Measurements from ENCODE around the gene TPH2. TPM values are rescaled to one million over a fixed set of nuclear protein-coding genes. Genes with fewer than 3 reads are reported as not detected.

Gene TPH2
- total RNA-seq, 2 experiments from 2014 or later = not detected

DNA sequence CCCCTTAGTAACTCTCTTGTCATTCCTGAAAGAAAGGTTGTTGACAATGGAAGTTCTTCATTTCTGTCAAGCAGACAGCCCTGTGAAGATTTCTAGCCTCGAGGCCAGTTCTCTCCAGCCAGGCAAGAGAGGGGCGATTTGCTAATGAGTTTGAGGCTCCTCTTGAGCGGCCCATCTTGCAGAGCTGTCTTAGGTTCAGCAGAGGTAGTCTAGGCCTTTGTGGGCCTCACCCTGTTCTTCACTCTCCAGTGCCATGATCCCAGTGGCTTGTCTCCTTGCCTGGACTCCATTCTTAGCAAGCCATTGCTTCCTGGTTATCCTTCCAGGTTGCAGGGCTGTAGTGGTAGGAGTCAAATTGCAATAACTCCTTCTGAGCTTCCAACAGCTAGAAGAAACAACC is 9.7 kb downstream of the TPH2 start:
- CTCF ChIA-PET = no interaction called here
- ATAC-seq (no peak), DNase-seq (no peak)
- no peaks in the 10 kb centered on the region for H3K4me1 Mint-ChIP-seq
- H3K27ac Mint-ChIP-seq = no peak overlapping the region
- H3K27me3 Mint-ChIP-seq = peaks cover 50% of the 10 kb centered on the region
- no peak overlapping the region for H3K4me3 Mint-ChIP-seq
- H3K36me3 Mint-ChIP-seq = no peaks in the 10 kb centered on the region
- H3K9me3 Mint-ChIP-seq (ENCODE audit: low read depth) = no peaks in the 10 kb centered on the region

DNA sequence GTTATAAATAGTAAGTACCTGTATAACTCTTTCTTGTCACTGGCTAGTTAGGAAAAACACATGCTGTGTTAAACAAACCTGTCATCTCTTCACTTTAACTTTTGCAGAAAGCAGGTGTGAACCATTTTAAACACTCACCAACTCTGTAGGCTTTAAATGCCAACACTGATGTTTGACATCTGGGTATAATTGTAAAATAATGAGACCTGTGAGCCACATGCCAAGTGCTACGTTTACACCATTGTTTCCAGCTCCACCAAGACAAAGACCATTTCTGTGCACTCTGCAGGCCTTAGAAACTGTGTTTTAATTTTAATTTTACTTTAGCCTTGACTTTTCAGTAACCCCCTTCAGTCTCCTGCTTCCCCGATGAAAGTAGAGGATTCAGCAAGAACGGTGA is 11.0 kb downstream of the TPH2 start:
- no peaks in the 10 kb centered on the region for H3K9me3 Mint-ChIP-seq (ENCODE audit: low read depth)
- H3K4me1 Mint-ChIP-seq = no peaks in the 10 kb centered on the region
- H3K27me3 Mint-ChIP-seq = peaks cover 49% of the 10 kb centered on the region
- DNase-seq (no peak), ATAC-seq (no peak)
- CTCF ChIA-PET = no interaction called here
- no peak overlapping the region for H3K27ac Mint-ChIP-seq
- H3K4me3 Mint-ChIP-seq = no peak overlapping the region
- no peaks in the 10 kb centered on the region for H3K36me3 Mint-ChIP-seq

DNA sequence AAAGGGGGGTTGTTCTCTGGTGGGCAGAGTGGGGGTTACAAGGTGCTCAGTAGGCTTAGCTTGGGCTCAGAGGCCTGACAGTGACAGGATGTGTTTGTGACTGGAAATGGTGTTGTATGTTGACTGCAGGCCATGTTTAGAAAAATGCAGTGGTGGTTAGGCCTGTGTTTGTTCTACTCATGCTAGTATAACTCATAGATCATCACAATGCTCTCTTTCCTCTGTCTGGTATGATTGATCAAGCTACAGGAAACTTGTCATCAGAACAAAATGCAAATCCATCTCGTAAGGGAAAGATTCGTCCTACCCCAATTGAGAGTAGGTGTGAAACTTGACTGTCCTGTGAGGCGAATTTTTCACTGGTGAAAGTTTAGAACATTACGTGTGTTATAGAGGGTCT is 11.8 kb downstream of the TPH2 start:
- H3K36me3 Mint-ChIP-seq = no peaks in the 10 kb centered on the region
- no peak overlapping the region for H3K27ac Mint-ChIP-seq
- no peak overlapping the region for H3K4me3 Mint-ChIP-seq
- H3K27me3 Mint-ChIP-seq = peaks cover 48% of the 10 kb centered on the region
- no peaks in the 10 kb centered on the region for H3K4me1 Mint-ChIP-seq
- CTCF ChIA-PET = no interaction called here
- ATAC-seq (no peak), DNase-seq (no peak)
- H3K9me3 Mint-ChIP-seq (ENCODE audit: low read depth) = no peaks in the 10 kb centered on the region

DNA sequence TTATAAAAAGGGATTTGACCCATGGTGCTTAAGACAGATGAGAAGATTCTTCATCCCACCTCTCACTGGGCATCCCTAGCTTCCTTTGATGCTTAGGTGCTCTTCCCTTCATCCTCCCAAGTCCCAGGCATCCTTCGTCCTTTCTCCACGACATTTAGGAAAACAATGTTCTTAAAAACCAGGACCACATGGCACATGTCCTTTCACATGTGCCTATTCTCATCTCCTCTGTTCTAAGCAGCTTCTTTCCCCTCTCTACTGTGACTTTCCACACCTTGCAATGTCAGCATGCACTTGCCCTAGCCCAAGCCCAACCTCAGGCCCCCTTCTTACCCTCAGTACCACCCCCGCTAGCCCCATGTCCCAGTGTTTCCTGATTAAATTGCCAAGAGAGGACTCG is 12.2 kb downstream of the TPH2 start:
- peaks cover 46% of the 10 kb centered on the region for H3K27me3 Mint-ChIP-seq
- no peak overlapping the region for H3K4me3 Mint-ChIP-seq

DNA sequence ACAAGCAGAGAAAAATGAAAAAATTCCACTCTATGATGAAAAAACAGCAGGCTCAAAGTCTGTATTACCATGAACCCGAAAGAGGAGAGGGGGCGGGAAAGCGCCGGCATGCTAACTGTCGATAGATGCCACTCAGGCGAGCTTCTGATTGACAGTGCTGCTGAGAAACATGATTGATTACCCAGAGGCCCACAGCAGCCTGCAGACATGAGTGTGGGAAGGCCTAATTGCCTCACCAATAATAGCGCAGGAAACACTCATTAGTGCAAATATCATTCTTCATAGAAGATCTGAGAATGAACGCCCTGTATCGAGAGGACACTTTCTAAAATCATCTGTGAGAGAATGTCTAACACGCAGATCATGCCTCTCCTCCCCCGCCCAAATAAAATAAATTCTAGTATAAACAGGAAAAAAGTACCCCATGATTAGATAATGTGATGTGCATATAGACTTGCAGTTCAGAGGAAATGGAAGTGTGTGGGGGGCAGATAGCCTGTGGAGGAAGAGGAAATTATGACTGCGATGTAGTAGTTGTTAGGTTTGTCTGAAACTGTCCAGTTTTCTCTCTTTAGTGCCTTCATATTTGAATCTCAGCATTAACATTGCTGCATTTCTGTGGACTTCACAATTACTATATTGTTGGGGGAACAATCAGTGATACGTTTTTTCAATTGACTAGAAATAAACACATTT is 15.6 kb downstream of the TPH2 start:
- no peaks in the 10 kb centered on the region for H3K36me3 Mint-ChIP-seq
- H3K27me3 Mint-ChIP-seq = peaks cover 28% of the 10 kb centered on the region
- H3K9me3 Mint-ChIP-seq (ENCODE audit: low read depth) = no peaks in the 10 kb centered on the region
- ATAC-seq (no peak), DNase-seq (no peak)
- H3K4me1 Mint-ChIP-seq = no peaks in the 10 kb centered on the region
- CTCF ChIA-PET = no interaction called here
- no peak overlapping the region for H3K27ac Mint-ChIP-seq
- H3K4me3 Mint-ChIP-seq = no peak overlapping the region

More for the DNA sequence above, 12.2 kb downstream of the TPH2 start:
- CTCF ChIA-PET = no interaction called here
- ATAC-seq = no peak
- H3K4me1 Mint-ChIP-seq = no peaks in the 10 kb centered on the region
- DNase-seq = no peak
- H3K36me3 Mint-ChIP-seq = no peaks in the 10 kb centered on the region
- no peaks in the 10 kb centered on the region for H3K9me3 Mint-ChIP-seq (ENCODE audit: low read depth)
- H3K27ac Mint-ChIP-seq = no peak overlapping the region

DNA sequence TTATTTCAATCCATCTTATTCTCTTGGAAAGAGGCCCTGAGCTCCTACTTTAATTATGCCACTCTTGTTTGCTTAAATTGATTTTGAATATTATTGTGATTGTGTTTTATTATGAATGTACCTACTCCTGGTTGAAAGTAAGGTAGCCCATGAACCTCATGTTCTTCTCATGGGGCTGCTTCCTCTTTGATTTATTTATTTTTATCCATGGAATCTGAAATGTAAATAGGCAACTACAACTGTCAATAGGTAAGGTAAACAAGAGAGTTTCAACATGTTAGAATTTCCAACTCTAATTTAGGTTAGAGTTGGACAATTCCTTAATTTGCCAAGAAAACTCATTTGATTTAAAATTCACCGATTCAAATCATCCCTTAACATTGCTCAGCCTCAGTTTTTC is 16.2 kb downstream of the TPH2 start:
- Mint-ChIP-seq H3K9me3 (ENCODE audit: low read depth) (no peaks in the 10 kb centered on the region), H3K4me3 (no peak overlapping the region), H3K4me1 (no peaks in the 10 kb centered on the region), H3K27ac (no peak overlapping the region), H3K36me3 (no peaks in the 10 kb centered on the region), H3K27me3 (peaks cover 27% of the 10 kb centered on the region)
- no peak for ATAC-seq
- no peak for DNase-seq
- CTCF ChIA-PET = no interaction called here

DNA sequence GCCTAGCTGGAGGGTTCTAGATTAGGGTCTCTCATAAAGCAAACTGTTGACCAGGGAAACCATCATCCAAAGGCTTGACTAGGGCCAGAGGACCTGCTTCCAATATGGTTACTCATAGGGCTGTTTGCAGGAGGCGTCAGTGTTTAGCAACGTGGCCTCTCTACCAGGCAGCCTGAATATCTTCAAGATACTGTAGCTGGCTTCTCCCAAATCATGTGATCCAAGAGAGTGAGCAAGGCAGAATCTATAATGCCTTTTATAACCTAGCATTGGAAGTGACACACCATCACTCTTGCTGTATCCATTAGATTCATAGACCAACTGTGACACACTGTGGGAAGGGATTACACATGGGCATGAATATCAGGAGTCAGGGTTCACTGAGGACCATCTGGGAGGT is 17.3 kb downstream of the TPH2 start:
- DNase-seq (no peak), ATAC-seq (no peak)
- Mint-ChIP-seq H3K27ac (no peak overlapping the region), H3K9me3 (ENCODE audit: low read depth) (no peaks in the 10 kb centered on the region), H3K4me3 (no peak overlapping the region), H3K27me3 (peaks cover 31% of the 10 kb centered on the region), H3K36me3 (no peaks in the 10 kb centered on the region), H3K4me1 (no peaks in the 10 kb centered on the region)
- CTCF ChIA-PET = no interaction called here

DNA sequence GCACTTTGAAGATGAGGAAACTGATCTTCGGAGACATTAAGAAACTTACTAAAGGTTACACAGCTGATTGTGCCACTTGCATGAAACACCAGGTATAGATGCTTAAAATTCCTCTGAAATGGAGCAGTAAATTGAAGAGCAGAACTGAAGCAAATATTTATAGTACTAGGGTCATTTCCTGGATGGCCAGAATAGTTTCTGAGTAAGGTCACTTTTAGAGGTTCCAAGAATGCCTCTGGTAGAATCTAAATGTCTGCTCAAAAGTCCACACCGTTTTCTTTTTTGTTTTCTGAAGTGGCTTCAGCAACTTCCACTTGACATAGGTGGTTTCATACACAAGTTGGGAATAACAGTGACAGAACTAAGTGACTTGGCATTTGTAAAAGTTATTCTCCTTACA is 19.4 kb downstream of the TPH2 start:
- Mint-ChIP-seq H3K9me3 (ENCODE audit: low read depth) (no peaks in the 10 kb centered on the region), H3K4me3 (no peak overlapping the region), H3K27ac (no peak overlapping the region), H3K36me3 (no peaks in the 10 kb centered on the region), H3K27me3 (peaks cover 37% of the 10 kb centered on the region), H3K4me1 (no peaks in the 10 kb centered on the region)
- ATAC-seq (no peak), DNase-seq (no peak)
- CTCF ChIA-PET = no interaction called here

DNA sequence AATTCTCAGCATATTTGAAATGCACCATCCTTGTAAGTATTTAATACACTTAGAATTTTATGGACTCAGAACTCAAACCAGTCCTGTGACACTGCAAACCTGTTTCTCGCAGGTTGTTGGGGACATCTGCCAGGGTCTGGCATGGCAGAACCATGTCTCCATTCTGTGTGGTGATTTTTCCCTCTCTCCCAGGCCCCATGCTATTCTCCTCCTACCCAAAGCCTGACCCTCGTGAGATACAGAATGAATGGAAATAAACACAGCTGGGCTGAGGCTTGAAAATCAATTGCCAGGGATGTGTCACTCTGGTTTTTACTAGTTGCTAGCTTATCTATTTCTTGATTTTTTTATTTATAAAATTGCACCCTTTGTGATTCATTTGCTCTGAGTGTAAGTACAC is 19.8 kb downstream of the TPH2 start:
- H3K4me1 Mint-ChIP-seq = no peaks in the 10 kb centered on the region
- ATAC-seq (no peak), DNase-seq (no peak)
- no peak overlapping the region for H3K27ac Mint-ChIP-seq
- H3K4me3 Mint-ChIP-seq = no peak overlapping the region
- H3K9me3 Mint-ChIP-seq (ENCODE audit: low read depth) = no peaks in the 10 kb centered on the region
- no peaks in the 10 kb centered on the region for H3K36me3 Mint-ChIP-seq
- H3K27me3 Mint-ChIP-seq = peaks cover 37% of the 10 kb centered on the region
- CTCF ChIA-PET = no interaction called here

DNA sequence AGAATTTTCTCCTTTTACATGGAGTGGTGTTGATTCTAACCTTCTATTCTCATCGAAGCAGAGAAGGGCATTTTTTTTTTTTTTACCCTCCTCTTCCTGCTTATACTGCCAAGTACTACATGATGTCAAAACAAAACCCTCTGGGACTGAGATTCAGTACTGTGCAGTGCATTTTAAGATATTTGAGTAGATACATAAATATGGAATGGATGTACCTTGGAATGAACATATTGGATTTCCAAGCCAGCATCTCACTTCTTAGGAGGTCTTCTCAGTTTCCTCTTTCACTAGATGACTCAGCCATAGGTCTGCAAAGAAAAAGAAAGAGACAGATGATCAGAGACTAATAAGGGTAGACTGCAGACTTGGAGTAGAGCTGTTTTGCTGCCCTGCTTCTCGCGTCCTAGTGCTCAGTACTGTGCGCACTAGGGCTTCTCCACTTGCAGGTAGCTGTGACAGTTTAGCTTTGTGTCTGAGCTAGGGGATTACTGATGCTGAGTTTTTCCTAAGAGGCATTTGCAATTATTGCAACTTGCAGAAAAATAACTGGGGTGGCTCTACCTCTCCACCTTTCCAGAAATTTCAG is 20.4 kb downstream of the TPH2 start:
- CTCF ChIA-PET = interaction anchor here (0.5 kb wide), 1 partner anchor 20 kb away, joined by 3 read pairs; the partner anchor contains the start of gene TPH2
- H3K27ac Mint-ChIP-seq = no peak overlapping the region
- no peak overlapping the region for H3K4me3 Mint-ChIP-seq

DNA sequence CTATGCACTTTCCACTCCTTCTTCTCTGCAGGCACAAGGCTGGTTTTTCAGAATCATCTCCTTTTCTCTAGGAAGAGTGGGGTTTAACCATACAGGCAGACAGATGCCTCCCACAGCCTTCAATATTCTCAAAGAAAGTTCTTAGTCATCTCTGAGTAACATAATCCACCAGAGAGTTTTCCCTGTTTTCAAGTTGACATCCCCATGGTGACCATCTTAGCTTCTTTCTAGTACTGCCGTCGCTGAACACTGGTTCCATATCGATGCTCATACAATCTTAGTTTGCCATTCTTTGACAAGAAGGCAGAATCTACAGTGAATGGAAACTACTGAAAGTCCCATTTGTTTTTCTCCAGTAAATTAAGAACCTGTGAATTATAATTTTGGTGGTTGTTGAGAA is 28.6 kb downstream of the TPH2 start:
- H3K9me3 Mint-ChIP-seq (ENCODE audit: low read depth) = no peaks in the 10 kb centered on the region
- CTCF ChIA-PET = no interaction called here
- ATAC-seq (no peak), DNase-seq (no peak)
- H3K4me3 Mint-ChIP-seq = no peak overlapping the region
- H3K27ac Mint-ChIP-seq = no peak overlapping the region
- no peaks in the 10 kb centered on the region for H3K4me1 Mint-ChIP-seq
- H3K27me3 Mint-ChIP-seq = peaks cover 20% of the 10 kb centered on the region
- no peaks in the 10 kb centered on the region for H3K36me3 Mint-ChIP-seq

More for the DNA sequence above, 20.4 kb downstream of the TPH2 start:
- DNase-seq = no peak
- H3K36me3 Mint-ChIP-seq = no peaks in the 10 kb centered on the region
- H3K4me1 Mint-ChIP-seq = no peaks in the 10 kb centered on the region
- no peak for ATAC-seq
- no peaks in the 10 kb centered on the region for H3K9me3 Mint-ChIP-seq (ENCODE audit: low read depth)
- peaks cover 35% of the 10 kb centered on the region for H3K27me3 Mint-ChIP-seq

DNA sequence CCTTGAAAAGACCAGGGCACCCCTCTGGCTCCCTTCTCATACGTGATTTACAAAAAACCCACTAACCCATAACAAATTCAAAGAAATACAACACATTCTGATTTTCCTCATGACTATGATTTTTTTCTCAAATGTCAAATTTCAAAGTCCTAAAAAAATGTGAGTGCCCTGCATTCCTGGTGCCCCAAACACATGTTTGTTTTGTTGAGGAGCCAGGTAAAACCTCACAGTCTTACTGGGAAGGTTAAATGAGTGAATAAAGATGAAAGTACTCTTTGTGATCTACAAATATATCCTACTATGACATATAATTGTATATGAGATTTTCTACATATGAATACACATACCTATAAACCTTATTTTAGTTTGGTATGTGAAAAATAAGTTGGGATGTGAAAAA is 30.7 kb downstream of the TPH2 start:
- ATAC-seq (no peak), DNase-seq (no peak)
- H3K9me3 Mint-ChIP-seq (ENCODE audit: low read depth) = no peaks in the 10 kb centered on the region
- peaks cover 6% of the 10 kb centered on the region for H3K4me1 Mint-ChIP-seq
- no peaks in the 10 kb centered on the region for H3K36me3 Mint-ChIP-seq
- CTCF ChIA-PET = no interaction called here
- H3K27ac Mint-ChIP-seq = no peak overlapping the region
- peaks cover 18% of the 10 kb centered on the region for H3K27me3 Mint-ChIP-seq
- H3K4me3 Mint-ChIP-seq = no peak overlapping the region

DNA sequence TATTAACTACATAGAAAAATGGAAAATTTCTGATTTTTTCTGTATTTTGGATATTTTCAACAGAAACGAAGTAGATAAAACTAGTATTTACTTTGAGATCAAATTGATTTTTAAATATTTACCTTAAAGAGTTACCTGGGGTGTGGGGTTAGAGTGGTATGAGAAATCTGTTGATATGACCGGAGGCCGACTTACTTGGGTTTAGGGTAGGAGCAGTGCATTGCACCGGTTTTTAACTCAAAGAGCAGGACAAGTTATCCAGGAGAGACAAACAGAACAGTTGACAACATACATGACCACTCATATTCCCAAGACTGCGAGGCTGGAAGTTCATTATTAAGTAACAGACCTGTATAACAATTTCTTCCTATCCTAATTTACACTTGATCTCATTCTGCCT is 31.4 kb downstream of the TPH2 start:
- H3K36me3 Mint-ChIP-seq = no peaks in the 10 kb centered on the region

DNA sequence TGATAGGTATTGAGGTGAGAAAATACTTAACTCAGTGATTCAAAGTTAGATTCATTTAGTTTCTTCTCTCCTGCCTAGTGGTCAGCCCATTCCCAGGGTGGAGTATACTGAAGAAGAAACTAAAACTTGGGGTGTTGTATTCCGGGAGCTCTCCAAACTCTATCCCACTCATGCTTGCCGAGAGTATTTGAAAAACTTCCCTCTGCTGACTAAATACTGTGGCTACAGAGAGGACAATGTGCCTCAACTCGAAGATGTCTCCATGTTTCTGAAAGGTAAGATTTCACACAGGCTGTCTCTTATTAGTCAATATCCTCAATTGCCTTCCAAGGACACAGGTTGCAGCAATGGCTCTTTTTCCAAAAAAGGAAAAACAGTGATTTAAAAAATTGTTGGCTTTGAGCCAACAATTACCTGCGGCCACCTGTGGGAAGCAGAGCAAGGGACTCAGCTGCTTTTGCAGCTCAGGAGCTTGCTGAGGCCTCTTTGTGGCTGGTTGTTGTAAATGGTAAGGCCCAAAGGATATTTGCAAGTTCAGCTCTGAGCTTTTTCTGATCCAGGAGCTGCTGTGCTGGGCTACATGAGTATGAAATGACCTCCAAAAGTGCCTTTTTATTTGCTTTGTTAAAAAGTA is 33.9 kb downstream of the TPH2 start:
- CTCF ChIA-PET = no interaction called here
- Mint-ChIP-seq H3K9me3 (ENCODE audit: low read depth) (no peaks in the 10 kb centered on the region), H3K36me3 (no peaks in the 10 kb centered on the region), H3K27me3 (peaks cover 7% of the 10 kb centered on the region), H3K27ac (no peak overlapping the region), H3K4me3 (no peak overlapping the region), H3K4me1 (peaks cover 8% of the 10 kb centered on the region)
- DNase-seq = no peak
- ATAC-seq = no peak

More for the DNA sequence above, 31.4 kb downstream of the TPH2 start:
- ATAC-seq (no peak), DNase-seq (no peak)
- Mint-ChIP-seq H3K9me3 (ENCODE audit: low read depth) (no peaks in the 10 kb centered on the region), H3K27me3 (peaks cover 18% of the 10 kb centered on the region), H3K27ac (no peak overlapping the region), H3K4me3 (no peak overlapping the region), H3K4me1 (peaks cover 8% of the 10 kb centered on the region)
- CTCF ChIA-PET = no interaction called here

Measured in activated CD8-positive, alpha-beta memory T cell treated with anti-CD3 and anti-CD28 coated beads, Interleukin-2, amount 10 ng/mL, durations not matched to agents 7 days and 5 days (primary cell).